GM18511 (cell line): ENCODE results near the gene MYL5.
"Not testable (repeated sequence)": the region's sequence is repeated elsewhere in the genome, so short reads cannot be mapped to it uniquely, and the experiment has no call there.

Experiments used
- ATAC-seq: cut with Tn5 transposase; IDR thresholded peaks from one replicate; pipeline ENCODE4 v1.9.1; 2021; ENCODE audit warnings: mild to moderate bottlenecking, moderate library complexity; ENCODE audit not compliant: unreplicated experiment

Gene MYL5

DNA sequence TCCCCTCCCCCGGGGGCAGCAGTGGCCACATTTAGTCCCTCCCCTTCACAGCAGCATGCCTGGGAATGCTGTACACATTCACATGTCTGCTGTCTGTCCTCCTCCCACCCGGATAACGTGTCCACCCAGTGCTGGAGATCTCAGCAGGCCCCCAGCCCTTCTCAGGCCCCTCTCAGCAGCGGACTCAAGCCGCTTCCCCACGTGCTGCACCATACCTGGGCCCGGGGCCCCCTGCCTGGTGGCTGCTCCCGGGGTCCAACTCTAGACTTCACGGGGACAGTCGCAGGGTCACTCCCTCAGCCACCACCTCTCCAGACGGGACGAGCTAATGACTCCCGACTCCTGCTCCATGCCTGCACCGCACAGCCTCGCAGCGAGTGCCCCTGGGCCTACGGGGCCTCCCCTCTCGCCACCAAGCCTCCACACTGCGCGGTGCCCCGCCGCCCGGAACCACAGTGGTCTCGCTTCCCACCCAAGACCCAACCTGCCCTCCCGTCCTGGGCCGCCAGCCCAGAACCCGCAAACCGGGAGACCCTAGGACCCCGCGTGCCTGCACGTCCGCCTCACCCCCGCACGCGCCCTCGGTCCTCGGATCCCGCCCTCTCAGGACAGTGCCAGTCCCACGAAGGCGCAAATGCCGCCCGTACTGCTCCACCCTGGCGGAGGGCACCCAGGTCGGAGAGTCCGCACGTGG is 30.0 kb downstream of the MYL5 start:
- no peak for ATAC-seq

DNA sequence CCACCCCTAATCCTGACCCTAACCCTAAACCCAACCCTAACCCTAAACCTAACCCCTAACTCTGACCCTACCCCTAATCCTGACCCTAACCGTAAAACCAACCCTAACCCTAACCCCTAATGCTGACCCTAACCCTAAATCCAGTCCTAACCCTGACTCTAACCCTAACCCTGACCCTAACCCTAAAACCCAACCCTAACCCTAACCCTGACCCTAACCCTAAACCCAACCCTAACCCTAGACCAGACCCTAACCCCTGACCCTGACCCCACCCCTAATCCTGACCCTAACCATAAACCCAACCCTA is 30.6 kb downstream of the MYL5 start:
- ATAC-seq, result no peak

DNA sequence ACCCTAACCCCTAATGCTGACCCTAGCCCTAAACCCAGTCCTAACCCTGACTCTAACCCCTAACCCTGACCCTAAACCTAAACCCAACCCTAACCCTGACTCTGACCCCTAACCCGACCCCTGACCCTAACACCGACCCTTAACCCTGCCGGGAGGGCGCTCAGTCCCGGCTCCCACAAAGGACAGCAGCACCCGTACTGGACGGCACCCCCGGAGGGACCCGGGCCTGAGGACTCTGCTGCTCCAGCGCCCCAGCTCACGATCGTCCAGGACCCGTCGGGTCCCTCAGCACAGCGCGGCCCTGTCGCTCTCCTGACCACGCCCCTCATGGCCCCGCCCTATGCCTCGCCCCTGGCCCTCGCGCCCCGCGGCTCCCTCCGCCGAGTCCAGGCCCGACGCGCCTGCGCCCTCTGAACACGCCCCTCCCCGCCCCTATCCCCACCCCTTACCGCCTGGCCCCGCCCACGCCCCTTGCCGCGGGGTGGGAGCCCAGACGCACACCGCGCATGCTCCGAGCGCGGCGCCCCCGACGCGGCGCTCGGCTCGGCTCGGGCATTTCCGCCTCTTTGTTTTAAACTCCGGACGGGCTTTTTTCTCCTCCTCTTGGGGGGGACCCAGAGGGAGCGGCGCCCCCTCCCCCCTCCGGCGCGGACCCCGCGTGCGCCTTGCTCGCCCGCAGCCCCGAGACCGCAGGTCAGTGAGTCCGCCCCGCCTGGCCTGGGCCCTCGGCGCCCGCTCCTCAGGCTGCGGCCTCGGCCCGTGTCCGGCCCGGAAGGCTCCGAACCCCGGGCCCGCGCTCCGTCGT is 31.1 kb downstream of the MYL5 start, which contains the start of gene PCGF3:
Gene PCGF3, plus strand, starts transcription at position 555 of the 805 bp plus-strand sequence. CDS start 27,849 bp downstream, outside the sequence.
- ATAC-seq, result peak; percentile 94

DNA sequence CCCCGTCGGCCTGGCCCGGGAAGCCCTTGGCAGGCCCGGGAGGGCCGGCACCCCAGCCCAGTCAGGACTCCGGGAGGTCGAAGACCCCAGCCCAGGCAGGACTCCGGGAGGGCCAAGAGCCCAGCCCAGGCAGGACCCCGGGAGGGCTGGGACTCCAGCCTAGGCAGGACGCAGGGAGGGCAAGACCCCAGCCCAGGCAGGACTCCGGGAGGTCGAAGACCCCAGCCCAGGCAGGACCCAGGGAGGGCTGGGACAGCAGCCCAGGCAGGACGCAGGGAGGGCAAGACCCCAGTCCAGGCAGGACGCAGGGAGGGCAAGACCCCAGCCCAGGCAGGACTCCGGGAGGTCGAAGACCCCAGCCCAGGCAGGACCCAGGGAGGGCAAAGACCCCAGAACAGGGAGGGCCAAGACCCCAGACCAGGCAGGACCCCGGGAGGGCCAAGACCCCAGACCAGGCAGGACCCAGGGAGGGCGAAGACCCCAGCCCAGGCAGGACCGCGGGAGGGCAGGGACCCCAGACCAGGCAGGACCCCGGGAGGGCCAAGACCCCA is 31.8 kb downstream of the MYL5 start:
- not testable (repeated sequence) for ATAC-seq

DNA sequence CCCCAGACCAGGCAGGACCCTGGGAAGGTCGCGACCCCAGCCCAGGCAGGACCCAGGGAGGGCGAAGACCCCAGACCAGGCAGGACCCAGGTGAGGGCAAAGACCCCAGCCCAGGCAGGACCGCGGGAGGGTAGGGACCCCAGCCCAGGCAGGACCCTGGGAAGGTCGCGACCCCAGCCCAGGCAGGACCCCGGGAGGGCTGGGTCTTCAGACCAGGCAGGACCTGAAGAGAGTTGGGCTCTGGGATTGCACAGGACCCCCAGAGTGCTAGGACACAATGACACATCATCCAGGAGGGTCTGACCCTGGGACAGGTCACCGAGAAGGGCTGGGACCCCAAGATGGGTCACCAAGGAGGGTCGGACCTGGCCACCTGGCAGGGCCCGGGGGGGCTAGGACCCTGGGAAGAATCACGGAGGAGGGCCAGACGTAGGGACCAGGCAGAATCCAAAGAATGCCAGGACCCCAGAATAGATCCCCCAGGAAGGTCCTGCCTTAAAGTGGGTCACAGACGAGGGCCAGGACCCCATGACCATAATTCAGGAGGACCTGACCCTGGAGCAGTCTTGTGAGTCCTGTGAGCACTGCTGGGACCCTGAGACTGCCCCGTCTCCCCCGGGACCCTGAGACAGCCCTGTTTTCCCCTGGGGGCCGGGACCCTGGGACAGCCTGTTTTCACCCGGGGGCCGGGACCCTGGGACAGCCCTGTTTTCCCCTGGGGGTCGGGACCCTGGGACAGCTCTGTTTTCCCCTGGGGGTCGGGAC is 32.7 kb downstream of the MYL5 start:
- ATAC-seq, result no peak

DNA sequence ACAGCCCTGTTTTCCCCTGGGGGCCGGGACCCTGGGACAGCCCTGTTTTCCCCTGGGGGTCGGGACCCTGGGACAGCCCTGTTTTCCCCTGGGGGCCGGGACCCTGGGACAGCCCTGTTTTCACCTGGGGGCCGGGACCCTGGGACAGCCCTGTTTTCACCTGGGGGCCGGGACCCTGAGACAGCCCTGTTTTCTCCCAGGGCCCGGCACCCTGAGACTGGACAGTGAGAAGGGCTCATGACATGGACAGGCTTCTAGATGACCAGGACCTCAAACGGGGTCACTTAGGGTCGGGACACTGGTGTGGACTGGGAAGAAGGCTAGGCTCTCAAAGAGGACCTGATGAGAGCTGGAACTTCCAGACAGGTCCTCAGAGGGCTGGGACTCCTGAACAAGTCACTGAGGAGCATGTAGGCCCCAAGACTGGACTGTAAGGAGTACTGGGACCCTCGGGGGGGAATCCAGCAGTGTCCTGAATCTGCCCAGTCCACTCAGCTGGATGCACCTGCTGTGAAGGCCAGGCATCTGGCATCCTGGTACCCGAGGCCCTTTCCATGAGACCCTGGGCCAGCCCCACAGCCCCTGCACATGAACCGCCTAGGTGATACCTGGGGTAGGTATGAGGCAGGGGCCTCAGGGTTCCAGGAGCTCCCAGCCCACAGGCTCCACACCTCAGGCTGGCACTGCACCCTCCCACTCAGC is 33.7 kb downstream of the MYL5 start:
- no peak for ATAC-seq

DNA sequence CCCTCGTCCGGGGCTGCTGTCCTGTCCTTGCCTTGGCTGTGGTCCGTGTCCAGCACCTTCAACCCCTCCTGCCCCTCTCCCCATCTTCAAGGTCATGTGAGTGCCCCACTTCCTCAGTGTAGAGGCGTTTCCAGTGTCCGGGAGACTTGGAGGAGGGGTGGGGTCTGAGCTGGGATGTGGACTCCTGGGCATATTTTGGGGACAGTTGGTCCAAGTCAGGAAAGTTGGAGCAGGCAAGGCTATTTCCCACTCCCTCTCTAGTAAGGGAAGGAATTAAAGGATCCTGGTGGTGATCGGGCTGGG is 34.2 kb downstream of the MYL5 start:
- no peak for ATAC-seq

DNA sequence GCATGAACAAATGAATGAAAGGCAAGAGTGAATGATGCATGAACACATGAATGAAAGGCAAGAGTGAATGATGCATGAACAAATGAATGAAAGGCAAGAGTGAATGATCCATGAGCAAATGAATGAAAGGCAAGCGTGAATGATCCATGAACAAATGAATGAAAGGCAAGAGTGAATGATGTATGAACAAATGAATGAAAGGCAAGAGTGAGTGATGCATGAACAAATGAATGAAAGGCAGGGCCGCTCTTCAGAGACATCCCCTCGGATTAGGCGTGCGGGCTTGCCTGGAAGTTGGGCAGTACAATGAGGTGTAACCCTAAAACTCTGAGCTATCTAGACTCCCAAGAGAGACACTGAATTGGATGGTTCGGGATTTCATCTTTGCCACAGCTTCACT is 35.0 kb downstream of the MYL5 start:
- ATAC-seq, result no peak

DNA sequence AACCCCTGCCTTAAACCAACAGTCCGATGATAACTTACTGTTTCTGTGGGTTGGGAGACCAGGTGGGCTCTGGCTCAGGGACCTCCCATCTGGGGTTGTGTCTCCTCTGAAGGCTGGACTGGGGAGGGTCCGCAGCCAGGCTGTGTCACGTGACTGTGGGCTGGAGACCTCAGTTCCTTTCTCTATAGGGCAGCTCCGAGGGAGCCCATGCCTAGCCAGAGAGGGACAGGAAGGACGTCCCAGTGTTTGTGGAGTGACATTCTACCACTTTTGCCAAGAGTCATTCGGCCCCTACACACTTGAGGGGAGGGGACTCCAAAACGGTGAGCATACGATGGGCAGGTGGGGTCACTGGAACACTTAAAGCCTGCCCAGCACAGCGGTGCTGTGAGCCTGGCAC is 35.8 kb downstream of the MYL5 start:
- no peak for ATAC-seq

DNA sequence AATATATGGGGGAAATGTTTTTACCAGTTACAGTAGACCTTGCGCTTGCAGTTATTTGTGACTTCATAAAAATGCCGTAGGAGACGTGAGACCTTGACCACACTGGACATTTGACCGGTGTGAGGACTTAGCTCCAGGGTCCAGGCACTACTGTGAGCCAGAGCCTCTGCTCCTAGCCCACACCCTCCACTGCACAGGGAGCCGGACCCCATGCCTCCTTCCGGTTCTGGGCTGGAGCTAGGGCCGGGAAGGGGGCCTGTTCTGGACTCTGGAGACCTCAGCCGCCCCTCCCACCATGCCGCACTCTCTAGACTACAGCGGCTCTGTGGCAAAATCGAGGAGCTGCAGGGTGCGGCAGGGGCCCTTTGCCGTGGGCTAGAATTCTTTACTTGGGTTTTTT is 36.6 kb downstream of the MYL5 start:
- no peak for ATAC-seq

DNA sequence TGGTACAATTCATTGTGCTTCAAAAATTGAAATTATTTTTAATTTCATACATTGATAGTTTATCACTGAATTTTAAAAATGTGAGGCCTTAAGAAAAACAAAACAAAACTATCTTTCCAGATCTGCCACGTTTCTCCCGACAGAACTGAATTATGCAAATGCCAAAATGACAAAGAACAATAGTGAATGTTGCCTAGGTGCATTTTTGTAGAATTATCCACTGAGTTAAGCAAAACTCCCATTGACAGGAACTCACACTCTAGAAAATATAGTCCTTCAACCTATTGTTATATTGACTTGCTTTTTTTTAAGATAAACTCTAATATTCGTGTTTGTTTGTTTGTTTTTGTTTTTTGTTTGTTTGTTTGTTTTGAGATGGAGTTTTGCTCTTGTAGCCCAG is 37.8 kb downstream of the MYL5 start:
- no peak for ATAC-seq

DNA sequence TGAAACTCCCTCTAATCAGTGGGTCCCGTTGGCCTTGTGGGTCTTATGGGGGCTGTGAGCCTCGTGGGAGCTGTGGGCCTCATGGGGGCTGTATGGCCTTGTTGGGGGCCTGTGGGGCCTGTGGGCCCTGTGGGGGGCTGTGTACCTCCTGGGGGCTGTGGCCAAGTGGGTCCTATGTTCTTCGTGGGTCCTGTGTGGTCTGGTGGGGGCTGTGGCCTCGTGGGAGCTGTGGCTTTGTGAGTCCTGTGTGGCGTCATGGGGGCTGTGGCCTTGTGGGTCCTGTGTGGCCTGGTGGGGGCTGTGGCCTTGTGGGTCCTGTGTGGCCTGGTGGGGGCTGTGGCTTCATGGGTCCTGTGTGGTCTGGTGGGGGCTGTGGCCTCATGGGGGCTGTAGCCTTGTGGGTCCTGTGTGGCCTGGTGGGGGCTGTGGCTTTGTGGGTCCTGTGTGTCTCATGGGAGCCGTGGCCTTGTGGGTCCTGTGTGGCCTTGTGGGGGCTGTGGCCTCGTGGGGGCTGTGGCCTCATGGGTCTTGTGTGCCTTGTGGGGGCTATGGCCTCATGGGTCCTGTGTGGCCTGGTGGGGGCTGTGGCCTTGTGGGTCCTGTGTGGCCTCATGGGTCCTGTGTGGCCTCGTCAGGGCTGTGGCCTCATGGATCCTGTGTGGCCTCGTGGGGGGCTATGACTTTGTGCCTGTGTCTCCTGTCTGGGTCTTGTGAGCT is 38.7 kb downstream of the MYL5 start:
- no peak for ATAC-seq

DNA sequence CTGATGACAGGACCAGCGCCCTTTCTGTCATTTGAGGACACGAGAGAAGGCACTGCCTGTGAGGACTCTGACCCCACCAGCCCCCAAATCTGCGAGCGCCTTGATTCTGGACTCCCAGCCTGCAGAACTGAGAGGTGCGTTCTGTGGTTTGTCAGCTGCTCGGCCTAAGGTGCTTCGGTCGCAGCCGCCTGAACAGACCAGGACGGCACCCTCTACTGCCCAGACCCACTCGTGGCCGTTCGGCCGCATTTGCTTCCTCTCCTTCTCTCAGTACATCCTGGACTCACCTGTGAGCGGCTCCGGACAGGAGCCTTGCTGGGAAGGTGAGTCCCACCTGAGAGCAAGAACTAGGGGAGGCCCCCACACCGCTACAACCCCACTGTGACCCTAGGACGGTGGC is 39.7 kb downstream of the MYL5 start:
- no peak for ATAC-seq

DNA sequence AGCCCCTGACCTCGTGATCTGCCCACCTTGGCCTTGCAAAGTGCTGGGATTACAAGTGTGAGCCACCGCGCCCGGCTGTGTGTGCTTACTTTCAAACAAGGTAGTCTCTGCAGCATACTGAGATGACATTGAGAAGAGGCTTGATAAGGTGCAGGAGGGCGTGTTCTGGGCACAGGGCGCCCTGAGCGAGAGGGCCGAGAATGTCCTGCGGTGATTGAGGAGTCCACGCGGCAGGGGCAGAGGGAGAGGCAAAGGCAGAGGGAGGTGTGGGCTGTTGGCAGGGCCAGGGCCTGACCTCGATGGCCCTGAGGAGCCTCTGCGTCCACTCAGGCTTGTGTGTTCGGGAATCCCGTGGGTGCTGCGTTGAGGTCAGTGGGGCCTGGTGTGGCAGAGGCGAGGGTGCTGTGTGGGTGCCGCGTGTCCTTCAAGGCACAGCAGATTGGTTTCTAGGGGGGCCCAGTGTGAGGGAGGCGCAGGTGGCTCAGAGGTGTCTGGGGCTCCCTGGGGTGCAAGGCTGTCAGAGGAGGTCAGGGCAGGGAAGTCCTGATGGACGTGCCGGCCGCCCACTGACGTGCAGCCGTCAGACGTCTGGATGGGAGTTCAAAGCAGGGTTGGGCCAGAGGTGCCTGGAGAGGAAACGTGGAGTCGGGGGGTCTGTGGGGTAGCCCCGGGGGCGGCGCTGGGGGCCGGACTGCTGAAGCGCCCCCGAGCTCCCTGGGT is 43.4 kb downstream of the MYL5 start:
- no peak for ATAC-seq

DNA sequence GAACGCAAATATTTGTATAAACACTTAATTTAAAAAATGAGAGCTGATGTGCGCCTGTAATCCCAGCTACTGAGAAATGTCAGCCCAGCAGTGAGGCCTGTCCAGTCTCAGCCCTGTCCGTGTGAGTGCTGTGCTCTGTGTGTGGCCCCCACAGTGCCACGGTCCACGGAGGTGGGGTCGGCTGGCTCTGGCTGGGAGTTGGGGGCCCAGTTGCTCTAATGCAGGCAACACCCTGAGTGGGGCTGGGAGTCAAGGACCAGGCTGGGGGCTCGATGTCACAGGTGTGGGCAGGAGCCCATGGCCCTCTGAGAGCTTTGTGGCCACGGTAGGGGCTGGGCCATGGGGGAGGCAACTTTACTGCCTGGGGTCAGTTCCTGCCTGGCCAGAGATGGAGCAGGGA is 44.1 kb downstream of the MYL5 start:
- ATAC-seq, result no peak

DNA sequence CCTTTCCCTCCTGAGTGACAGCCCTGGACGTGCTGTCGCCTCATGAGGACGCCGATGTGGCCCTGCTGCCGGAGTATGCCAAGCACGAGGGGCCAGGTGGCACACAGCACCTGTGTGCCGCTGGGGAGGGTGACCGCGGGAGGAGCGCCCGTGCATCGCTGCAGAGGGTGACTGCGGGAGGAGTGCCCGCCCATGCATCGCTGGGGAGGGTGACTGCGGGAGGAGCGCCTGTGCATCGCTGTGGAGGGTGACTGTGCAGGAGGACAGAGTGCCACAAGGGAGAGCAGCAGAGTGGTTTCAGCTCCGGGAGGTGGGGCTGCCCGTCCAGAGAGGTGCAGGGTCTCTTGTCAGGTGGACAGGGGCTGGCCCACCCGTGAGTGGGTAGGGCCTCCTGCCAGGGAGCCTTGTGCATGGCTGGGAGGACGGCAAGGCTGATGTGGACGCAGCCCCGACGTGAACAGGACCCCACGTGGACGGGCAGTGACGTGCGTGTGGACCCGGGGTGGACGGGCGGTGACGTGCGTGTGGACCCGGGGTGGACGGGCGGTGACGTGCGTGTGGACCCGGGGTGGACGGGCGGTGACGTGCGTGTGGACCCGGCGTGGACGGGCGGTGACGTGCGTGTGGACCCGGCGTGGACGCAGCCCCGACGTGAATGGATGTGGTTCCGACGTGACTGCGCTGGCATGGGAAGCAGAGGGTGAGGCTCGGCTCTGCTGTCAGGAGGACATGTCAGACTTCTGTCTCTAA is 45.9 kb downstream of the MYL5 start:
- ATAC-seq, result no peak

DNA sequence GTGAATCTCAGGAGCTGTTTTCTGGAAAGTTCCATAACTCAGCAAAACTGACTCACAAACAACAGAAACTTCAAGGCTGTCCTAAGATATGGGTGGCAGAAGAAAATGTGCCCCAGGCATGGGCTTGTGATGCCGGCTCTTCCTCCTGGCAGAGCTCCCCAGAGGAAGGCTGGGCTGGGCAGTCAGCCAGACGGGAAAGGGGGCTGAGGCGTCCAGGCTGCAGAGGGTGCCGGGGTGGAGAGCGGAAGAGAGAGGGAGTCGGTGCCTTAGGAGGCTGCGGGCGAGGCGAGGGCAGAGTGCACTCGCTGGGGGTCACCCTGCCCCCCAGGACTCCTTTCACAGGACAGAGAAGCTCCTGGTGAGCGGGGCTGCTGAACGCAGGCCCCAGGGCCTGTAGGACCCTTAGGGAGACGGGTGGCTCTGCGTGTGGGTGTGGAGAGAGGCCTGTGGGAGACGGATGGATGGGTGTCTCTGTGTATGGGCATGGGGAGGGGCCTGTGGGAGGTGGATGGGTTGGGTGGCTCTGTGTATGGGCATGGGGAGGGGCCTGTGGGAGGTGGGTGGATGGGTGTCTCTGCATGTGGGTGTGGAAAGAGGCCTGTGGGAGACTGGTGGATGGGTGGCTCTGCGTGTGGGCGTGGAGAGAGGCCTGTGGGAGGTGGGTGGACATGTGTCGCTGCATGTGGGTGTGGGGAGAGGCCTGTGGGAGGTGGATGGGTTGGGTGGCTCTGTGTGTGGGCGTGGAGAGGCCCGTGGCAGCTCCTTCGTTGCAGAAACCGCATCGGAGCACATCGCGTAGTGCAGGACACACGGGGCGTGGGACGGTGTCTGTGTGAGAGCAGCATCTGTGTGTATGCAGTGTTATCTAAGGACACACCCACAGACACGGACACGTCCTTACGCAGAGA is 47.2 kb downstream of the MYL5 start:
- ATAC-seq, result no peak

DNA sequence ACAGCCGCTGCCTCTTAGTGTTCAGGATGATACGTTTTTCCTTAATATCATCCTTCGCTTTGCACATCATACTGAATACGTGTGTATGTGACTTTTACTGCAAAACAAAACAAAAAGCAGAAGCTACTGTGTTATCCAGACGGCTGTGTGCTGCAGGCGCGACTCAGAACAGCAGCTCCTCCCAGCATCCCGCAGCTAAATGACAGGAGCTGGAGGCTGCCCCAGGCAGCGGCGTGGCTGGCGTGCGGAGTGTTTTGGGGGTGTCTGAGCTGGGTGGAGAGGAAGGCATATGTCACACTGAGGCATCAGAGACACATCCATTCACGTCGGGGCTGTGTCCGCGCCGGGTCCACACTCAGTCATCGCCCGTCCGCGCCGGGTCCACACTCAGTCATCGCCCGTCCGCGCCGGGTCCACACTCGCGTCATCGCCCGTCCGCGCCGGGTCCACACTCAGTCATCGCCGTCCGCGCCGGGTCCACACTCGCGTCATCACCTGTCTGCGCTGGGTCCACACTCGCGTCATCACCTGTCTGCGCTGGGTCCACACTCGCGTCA is 47.9 kb downstream of the MYL5 start:
- no peak for ATAC-seq
